ENCODE results near the gene STX19. TPM values are rescaled to one million over a fixed set of nuclear protein-coding genes. Genes with fewer than 3 reads are reported as not detected.

The STX19 gene, protein sequence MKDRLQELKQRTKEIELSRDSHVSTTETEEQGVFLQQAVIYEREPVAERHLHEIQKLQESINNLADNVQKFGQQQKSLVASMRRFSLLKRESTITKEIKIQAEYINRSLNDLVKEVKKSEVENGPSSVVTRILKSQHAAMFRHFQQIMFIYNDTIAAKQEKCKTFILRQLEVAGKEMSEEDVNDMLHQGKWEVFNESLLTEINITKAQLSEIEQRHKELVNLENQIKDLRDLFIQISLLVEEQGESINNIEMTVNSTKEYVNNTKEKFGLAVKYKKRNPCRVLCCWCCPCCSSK
- polyA plus RNA-seq = 10 to 100 TPM in 1 of 2 donors, 1 to 10 TPM in 1; 6.8 to 14.4 TPM

DNA sequence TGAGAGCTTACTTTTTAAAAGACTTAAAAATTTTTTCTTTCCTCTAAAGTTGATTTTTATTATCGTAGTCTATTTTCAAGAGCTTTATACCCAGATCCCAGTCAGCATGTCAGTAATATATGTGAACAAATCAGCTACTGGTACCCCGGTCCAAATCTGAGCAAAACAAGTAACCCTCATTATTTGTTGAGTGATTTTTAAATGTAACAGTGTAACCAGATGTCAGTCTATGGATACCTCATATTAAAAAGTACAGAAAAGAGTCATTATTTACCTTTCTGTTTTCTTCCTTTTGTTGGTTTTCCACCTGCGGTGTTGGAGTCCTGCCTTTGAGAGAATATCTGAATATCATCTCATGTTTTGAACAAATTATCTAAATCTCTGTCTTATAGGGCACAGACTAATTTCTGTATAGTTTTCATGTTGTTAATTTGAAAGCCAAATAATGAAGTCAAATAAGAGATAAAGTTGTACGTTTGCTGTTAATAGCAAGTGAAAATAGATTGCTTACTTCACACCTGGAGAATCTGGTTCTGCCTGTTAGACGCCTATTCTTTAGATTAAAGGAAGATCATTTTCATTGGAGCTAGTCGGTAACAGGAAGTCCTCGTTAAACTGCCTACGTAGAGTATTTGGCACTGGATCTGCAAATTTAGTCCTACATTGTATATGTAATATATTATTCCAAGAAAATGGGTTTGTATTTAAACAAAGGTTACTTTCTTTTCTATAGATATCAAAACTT lies at the start of gene STX19:
STX19 (minus strand) TSS at position 505 of the 745 bp plus-strand sequence. CDS start 13,328 bp downstream, outside the sequence.
- WGBS, 2 donors = 46 to 49% methylated on average over 8 of the region's 8 CpGs
- no peaks in the 10 kb centered on the region for H3K27me3 ChIP-seq (ENCODE audit: control insufficient read depth in 1 of 2, insufficient read depth in 2 of 2, low read length in 2 of 2)
- no peaks in the 10 kb centered on the region for H3K36me3 ChIP-seq (ENCODE audit: control insufficient read depth in 2 of 2, insufficient read depth in 2 of 2, low read length in 1 of 2)
- H3K27ac ChIP-seq (ENCODE audit: low read depth in 2 of 2, low read length in 1 of 2) = no peak within 1 kb of the TSS
- H3K9me3 ChIP-seq (ENCODE audit: control insufficient read depth in 2 of 2, insufficient read depth in 1 of 2, low read depth in 1 of 2, low read length in 1 of 2) = no peaks in the 10 kb centered on the region
- peak within 1 kb of the TSS in 1 of 2 donors; percentile 72 for H3K4me3 ChIP-seq (ENCODE audit: low read depth in 1 of 2, low read length in 2 of 2)
- H3K4me1 ChIP-seq (ENCODE audit: control insufficient read depth in 2 of 2, insufficient read depth in 2 of 2, low read length in 1 of 2) = no peaks in the 10 kb centered on the region

DNA sequence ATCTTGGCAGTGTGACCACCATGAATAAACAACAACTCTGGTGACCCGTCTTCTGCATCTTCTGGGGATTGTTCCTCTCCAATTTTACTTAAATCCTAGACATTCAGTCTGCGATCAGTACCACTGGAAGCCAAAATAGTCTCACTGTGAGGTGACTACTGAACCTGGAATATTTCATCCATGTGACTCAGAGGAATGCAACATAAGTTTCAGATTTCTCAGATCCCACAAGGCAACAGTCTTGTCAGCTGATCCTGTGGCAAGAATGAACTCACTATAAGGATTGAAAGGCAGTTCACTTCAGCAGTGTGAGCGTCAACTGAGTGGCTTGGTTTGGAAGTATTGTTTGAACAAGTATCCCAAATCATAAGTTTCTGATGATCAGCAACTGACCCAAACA lies 47.7 kb upstream of the STX19 start:
- H3K4me1 ChIP-seq (ENCODE audit: control insufficient read depth in 2 of 2, insufficient read depth in 2 of 2, low read length in 1 of 2) = no peaks in the 10 kb centered on the region
- no peak overlapping the region for H3K27ac ChIP-seq (ENCODE audit: low read depth in 2 of 2, low read length in 1 of 2)
- no peaks in the 10 kb centered on the region for H3K27me3 ChIP-seq (ENCODE audit: control insufficient read depth in 1 of 2, insufficient read depth in 2 of 2, low read length in 2 of 2)
- H3K9me3 ChIP-seq (ENCODE audit: control insufficient read depth in 2 of 2, insufficient read depth in 1 of 2, low read depth in 1 of 2, low read length in 1 of 2) = no peaks in the 10 kb centered on the region
- 93 to 94% methylated on average over 3 of the region's 3 CpGs for WGBS, 2 donors
- peaks cover 0 to 7% of the 10 kb centered on the region in 2 donors for H3K36me3 ChIP-seq (ENCODE audit: control insufficient read depth in 2 of 2, insufficient read depth in 2 of 2, low read length in 1 of 2)
- H3K4me3 ChIP-seq (ENCODE audit: low read depth in 1 of 2, low read length in 2 of 2) = no peak overlapping the region

DNA sequence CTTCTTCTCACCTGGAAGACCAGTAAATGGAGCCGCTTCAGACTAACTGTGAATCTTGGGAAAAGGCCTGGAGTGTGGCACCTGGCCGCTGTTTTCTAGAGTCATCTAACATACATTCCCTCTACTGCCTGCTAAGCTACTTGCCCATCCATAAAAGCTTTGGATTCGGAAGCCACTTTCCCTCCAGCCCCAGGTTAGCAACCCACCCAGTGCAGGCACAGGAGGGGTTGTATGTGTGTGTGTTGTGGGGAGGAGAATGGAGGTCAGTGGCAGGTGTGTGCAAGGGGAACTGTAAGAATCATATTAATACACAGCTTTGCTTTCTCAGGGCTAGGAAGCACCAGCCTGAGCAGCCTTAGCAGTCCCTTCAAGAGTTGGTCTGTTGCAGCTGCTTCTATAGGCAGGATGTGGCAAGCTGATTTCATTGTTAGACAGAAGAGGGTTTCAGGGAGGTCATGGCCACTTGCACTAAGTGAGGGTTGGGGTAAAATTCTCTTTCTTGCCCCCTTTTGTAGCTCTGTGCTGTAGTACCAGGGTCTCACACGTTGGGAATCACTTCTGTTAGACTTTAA lies 43.4 kb upstream of the STX19 start:
- H3K9me3 ChIP-seq (ENCODE audit: control insufficient read depth in 2 of 2, insufficient read depth in 1 of 2, low read depth in 1 of 2, low read length in 1 of 2) = no peaks in the 10 kb centered on the region
- H3K4me1 ChIP-seq (ENCODE audit: control insufficient read depth in 2 of 2, insufficient read depth in 2 of 2, low read length in 1 of 2) = peaks cover 0 to 2% of the 10 kb centered on the region in 2 donors
- no peak overlapping the region for H3K27ac ChIP-seq (ENCODE audit: low read depth in 2 of 2, low read length in 1 of 2)
- no peak overlapping the region for H3K4me3 ChIP-seq (ENCODE audit: low read depth in 1 of 2, low read length in 2 of 2)
- H3K27me3 ChIP-seq (ENCODE audit: control insufficient read depth in 1 of 2, insufficient read depth in 2 of 2, low read length in 2 of 2) = no peaks in the 10 kb centered on the region
- WGBS, 2 donors = 77 to 92% methylated on average over 4 of the region's 4 CpGs
- peaks cover 0 to 7% of the 10 kb centered on the region in 2 donors for H3K36me3 ChIP-seq (ENCODE audit: control insufficient read depth in 2 of 2, insufficient read depth in 2 of 2, low read length in 1 of 2)

DNA sequence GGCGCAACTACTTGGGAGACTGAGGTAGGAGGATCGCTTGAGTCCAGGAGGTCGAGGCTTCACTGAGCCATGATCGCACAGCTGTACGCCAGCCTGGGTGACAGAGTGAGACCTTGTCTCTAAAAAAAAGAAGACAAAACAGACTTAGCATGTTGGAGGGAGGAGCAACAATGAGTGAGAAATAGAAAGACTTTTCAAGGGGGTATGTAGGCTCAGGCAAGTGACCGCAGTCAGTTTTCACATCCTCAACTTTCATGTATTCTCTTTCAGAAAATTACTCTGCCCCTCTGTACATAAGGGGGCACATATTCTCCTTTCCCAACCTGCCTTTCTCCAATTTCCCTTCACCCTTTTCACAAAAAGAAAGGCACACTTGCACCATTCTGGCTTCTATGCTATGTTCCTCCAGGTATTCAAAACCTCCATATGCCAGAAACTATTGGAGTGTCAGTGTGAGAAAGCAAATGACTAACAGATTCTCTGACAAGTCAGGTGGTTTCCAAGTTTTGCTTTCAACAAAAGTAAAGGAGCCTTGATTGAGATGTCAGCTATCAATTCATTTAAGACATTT lies 42.0 kb upstream of the STX19 start:
- peaks cover 0 to 6% of the 10 kb centered on the region in 2 donors for H3K36me3 ChIP-seq (ENCODE audit: control insufficient read depth in 2 of 2, insufficient read depth in 2 of 2, low read length in 1 of 2)
- no peak overlapping the region for H3K27ac ChIP-seq (ENCODE audit: low read depth in 2 of 2, low read length in 1 of 2)
- H3K27me3 ChIP-seq (ENCODE audit: control insufficient read depth in 1 of 2, insufficient read depth in 2 of 2, low read length in 2 of 2) = no peaks in the 10 kb centered on the region
- H3K4me3 ChIP-seq (ENCODE audit: low read depth in 1 of 2, low read length in 2 of 2) = no peak overlapping the region
- 96 to 97% methylated on average over 6 of the region's 6 CpGs for WGBS, 2 donors
- no peaks in the 10 kb centered on the region for H3K9me3 ChIP-seq (ENCODE audit: control insufficient read depth in 2 of 2, insufficient read depth in 1 of 2, low read depth in 1 of 2, low read length in 1 of 2)
- H3K4me1 ChIP-seq (ENCODE audit: control insufficient read depth in 2 of 2, insufficient read depth in 2 of 2, low read length in 1 of 2) = peaks cover 0 to 2% of the 10 kb centered on the region in 2 donors

DNA sequence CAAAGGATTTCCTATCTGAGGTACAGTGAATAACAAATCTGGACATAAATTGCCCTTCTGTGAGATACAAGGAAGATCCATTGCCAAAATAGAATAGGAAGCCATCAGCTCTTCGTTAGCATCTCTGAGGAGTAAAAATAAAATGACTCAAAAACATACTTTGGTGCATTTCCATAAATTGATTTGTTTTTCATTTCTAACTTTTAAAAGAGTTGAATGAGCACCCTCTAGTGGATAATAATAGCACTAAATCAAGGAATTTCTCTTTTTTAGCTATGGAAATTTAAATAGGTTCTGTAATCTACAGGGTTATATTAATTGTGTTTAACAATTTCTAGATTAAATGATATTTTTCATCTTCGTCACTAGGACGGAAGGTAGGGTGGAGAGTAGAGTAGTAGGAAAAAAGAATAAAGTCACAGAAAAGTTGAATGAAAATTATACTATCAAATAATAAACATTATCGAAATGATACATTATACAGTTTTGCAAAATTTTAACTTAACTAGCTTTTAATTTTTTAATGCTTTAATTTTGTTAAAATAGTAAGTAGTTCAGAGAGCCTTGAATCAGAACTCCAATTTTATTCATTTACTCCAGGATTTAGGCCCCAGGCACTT lies 40.9 kb upstream of the STX19 start:
- Histone ChIP-seq H3K4me1 (ENCODE audit: control insufficient read depth in 2 of 2, insufficient read depth in 2 of 2, low read length in 1 of 2) (peaks cover 0 to 2% of the 10 kb centered on the region in 2 donors), H3K27ac (ENCODE audit: low read depth in 2 of 2, low read length in 1 of 2) (no peak overlapping the region), H3K27me3 (ENCODE audit: control insufficient read depth in 1 of 2, insufficient read depth in 2 of 2, low read length in 2 of 2) (no peaks in the 10 kb centered on the region), H3K4me3 (ENCODE audit: low read depth in 1 of 2, low read length in 2 of 2) (no peak overlapping the region), H3K36me3 (ENCODE audit: control insufficient read depth in 2 of 2, insufficient read depth in 2 of 2, low read length in 1 of 2) (peaks cover 0 to 6% of the 10 kb centered on the region in 2 donors), H3K9me3 (ENCODE audit: control insufficient read depth in 2 of 2, insufficient read depth in 1 of 2, low read depth in 1 of 2, low read length in 1 of 2) (no peaks in the 10 kb centered on the region)
- 51 to 53% methylated on average over 4 of the region's 4 CpGs for WGBS, 2 donors

DNA sequence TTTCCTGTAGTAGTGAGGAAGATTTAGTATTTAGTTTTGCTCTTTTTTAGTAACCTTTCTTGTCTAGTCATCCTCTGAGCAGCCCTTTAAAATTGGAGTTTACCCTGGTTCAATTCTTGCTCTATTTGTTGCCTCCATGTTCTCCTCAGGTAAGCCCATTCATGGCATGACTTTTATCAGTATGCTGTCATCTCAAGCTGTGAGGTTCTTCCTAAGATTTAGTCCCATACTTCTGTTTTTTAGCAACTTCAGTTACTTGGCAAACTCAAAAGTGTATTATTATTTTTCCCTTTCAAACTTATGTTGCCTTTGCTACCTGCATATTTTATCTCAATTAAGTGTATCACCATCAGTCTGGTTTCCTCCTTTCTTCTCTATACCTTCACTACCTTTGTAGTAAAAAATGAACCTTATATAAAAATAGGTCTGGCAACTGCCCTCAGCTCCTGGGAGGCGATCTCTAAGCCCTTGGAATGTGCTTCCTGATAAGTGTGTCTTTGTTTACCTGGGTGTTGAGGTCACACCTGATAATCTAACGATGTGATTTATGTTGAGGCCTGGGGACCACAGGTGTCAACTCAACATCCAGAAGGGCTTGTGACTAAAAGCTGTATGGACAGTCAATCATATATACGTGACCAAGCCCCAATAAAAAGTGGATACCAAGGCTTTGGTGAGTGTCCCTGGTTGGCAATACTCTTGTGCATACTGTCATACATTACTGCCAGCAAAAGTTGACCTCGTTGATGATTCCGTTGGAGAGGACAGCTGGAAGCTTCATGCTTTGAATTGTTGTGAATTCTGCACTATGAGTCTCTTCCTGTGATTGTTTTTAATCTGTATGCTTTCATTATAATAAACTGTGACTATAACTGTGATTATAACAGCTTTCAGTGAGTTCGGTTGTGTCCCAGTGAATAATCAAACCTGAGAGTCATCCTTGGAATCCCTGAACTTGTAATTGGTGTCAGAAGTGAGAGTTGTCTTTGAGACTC lies 38.4 kb upstream of the STX19 start:
- H3K27ac ChIP-seq (ENCODE audit: low read depth in 2 of 2, low read length in 1 of 2) = no peak overlapping the region
- WGBS, 2 donors = 74 to 83% methylated on average over 6 of the region's 6 CpGs
- H3K36me3 ChIP-seq (ENCODE audit: control insufficient read depth in 2 of 2, insufficient read depth in 2 of 2, low read length in 1 of 2) = peaks cover 0 to 3% of the 10 kb centered on the region in 2 donors
- no peak overlapping the region for H3K4me3 ChIP-seq (ENCODE audit: low read depth in 1 of 2, low read length in 2 of 2)
- H3K9me3 ChIP-seq (ENCODE audit: control insufficient read depth in 2 of 2, insufficient read depth in 1 of 2, low read depth in 1 of 2, low read length in 1 of 2) = no peaks in the 10 kb centered on the region
- H3K27me3 ChIP-seq (ENCODE audit: control insufficient read depth in 1 of 2, insufficient read depth in 2 of 2, low read length in 2 of 2) = no peaks in the 10 kb centered on the region
- H3K4me1 ChIP-seq (ENCODE audit: control insufficient read depth in 2 of 2, insufficient read depth in 2 of 2, low read length in 1 of 2) = peaks cover 0 to 8% of the 10 kb centered on the region in 2 donors

DNA sequence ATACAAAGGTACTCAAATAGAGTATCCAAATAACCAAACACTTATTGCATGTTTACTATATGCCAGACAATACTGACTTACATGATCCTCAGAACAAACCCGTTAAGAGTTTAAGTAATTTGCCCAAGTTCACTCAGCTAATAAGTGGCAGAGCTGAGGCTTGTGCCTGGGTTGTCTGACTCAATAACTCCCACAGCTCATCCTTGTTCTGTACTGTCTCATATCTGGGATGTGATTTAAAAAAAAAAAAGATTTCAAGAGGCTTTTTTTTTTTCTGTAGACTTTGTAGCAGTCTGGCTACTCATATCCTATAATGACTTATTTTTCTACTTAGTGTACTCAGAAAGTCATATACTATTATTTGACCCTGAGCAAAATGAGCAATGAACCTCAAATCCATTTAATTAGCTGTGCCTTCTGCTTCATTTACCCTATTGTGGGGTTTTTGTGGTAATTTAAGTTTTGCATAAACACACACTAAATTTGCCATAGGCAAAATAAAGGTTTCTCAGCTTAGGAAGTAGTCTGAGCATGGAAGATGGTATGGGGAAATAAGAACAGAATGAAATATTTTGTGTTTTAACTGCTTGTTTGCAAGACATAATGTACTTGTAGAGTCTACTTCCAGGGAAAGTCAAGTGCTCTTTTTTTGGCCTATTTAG lies 37.6 kb upstream of the STX19 start:
- Histone ChIP-seq H3K27me3 (ENCODE audit: control insufficient read depth in 1 of 2, insufficient read depth in 2 of 2, low read length in 2 of 2) (no peaks in the 10 kb centered on the region), H3K4me1 (ENCODE audit: control insufficient read depth in 2 of 2, insufficient read depth in 2 of 2, low read length in 1 of 2) (peaks cover 0 to 8% of the 10 kb centered on the region in 2 donors), H3K4me3 (ENCODE audit: low read depth in 1 of 2, low read length in 2 of 2) (no peak overlapping the region), H3K27ac (ENCODE audit: low read depth in 2 of 2, low read length in 1 of 2) (no peak overlapping the region), H3K36me3 (ENCODE audit: control insufficient read depth in 2 of 2, insufficient read depth in 2 of 2, low read length in 1 of 2) (no peaks in the 10 kb centered on the region), H3K9me3 (ENCODE audit: control insufficient read depth in 2 of 2, insufficient read depth in 1 of 2, low read depth in 1 of 2, low read length in 1 of 2) (no peaks in the 10 kb centered on the region)
- 83 to 88% methylated on average over 1 of the region's 1 CpG for WGBS, 2 donors

DNA sequence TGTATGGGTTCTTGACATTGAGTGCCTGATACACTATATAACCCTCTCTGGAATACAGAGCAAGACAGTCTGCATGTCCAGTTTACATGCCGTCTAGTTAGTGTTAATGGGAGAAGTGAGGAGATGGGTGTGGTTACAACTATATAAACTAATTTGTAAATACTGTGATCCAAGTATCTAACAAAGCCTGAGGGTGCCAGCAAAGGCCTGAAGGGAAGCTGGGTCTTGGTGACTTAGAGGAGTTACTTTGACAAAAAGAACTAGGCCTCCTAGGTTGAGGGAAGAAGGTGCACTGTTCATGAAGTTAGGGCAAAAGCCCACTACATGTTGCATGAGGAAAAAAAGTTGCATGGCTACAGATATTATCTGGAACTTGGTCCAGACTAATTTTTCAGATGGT lies 36.7 kb upstream of the STX19 start:
- 38 to 42% methylated on average over 1 of the region's 1 CpG for WGBS, 2 donors
- Histone ChIP-seq H3K36me3 (ENCODE audit: control insufficient read depth in 2 of 2, insufficient read depth in 2 of 2, low read length in 1 of 2) (no peaks in the 10 kb centered on the region), H3K9me3 (ENCODE audit: control insufficient read depth in 2 of 2, insufficient read depth in 1 of 2, low read depth in 1 of 2, low read length in 1 of 2) (no peaks in the 10 kb centered on the region), H3K4me3 (ENCODE audit: low read depth in 1 of 2, low read length in 2 of 2) (no peak overlapping the region), H3K27me3 (ENCODE audit: control insufficient read depth in 1 of 2, insufficient read depth in 2 of 2, low read length in 2 of 2) (no peaks in the 10 kb centered on the region), H3K27ac (ENCODE audit: low read depth in 2 of 2, low read length in 1 of 2) (no peak overlapping the region), H3K4me1 (ENCODE audit: control insufficient read depth in 2 of 2, insufficient read depth in 2 of 2, low read length in 1 of 2) (peaks cover 0 to 8% of the 10 kb centered on the region in 2 donors)

Data from esophagus (tissue), 2 donors.